ENCODE results near the gene KIAA1143.
A peak's percentile ranks its signal among the peaks of the same experiment; 100 is the strongest.

KIAA1143 gene

DNA sequence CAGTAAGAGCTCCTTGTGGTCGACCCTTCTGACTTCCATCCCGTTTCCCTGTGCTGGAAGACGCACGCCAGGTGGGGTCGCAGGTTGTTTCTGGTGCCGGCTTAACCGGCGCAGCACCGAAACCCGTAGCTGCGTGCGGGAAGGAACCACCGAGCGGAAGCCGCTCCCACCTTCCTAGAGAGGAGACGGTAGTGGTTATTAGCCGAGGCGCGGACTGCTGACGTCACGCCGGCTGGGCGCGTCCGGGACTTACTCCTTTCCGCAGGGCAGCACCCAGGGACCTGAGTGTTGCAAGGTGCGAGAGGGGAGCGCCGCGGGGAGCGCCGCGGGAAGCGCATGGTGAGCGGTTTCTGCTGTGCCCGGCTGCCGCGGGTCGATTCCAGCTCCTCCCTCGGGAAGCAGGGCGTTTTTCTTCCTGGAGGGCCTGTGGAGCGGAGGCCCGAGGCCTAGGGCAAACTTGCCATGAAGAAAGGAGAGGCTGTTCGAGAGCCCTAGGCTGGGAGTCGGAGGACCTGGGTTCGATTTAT, 32.0 kb downstream of the KIAA1143 start, which contains the start of gene ZNF501 (continued):
- TF ChIP-seq, protein P1, sequence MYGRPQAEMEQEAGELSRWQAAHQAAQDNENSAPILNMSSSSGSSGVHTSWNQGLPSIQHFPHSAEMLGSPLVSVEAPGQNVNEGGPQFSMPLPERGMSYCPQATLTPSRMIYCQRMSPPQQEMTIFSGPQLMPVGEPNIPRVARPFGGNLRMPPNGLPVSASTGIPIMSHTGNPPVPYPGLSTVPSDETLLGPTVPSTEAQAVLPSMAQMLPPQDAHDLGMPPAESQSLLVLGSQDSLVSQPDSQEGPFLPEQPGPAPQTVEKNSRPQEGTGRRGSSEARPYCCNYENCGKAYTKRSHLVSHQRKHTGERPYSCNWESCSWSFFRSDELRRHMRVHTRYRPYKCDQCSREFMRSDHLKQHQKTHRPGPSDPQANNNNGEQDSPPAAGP (tag by site-specific recombination; IDR thresholded peaks at IDR 0.05) = 0 out of 2 replicates have a peak, but pooled peaks have one; percentile 65
- TF ChIP-seq ZNF670 (tag by site-specific recombination; IDR thresholded peaks at IDR 0.05; ENCODE audit: low read depth) (no peak), ZBTB8A (tag by site-specific recombination; IDR thresholded peaks at IDR 0.05) (peak; percentile 53), ZBTB20 (tag by site-specific recombination; IDR thresholded peaks at IDR 0.05) (peak; percentile 97), ZNF24 (tag by site-specific recombination; IDR thresholded peaks at IDR 0.05) (peak; percentile 50; the same call in 1 of the 2 replicates), ZNF324 (tag by site-specific recombination; IDR thresholded peaks at IDR 0.05) (peak; percentile 88), ZNF2 (tag by site-specific recombination; IDR thresholded peaks at IDR 0.05) (peak; percentile 32; the same call in 1 of the 2 replicates), SETDB1 (IDR thresholded peaks at IDR 0.05; ENCODE audit: insufficient read length, low read length) (peak; percentile 58), ZNF580 (tag by site-specific recombination; IDR thresholded peaks at IDR 0.05) (peak; percentile 65; the same call in 1 of the 2 replicates), GLIS1 (tag by site-specific recombination; IDR thresholded peaks at IDR 0.05) (0 out of 2 replicates have a peak, but pooled peaks have one; percentile 24), ZNF518A (tag by site-specific recombination; conservative IDR thresholded peaks at IDR 0.05; ENCODE audit: low read depth) (peak; percentile 97), ZNF423 (tag by site-specific recombination; IDR thresholded peaks at IDR 0.05) (peak; percentile 89), ZNF629 (tag by site-specific recombination; IDR thresholded peaks at IDR 0.05) (peak; percentile 93), ZFP37 (tag by site-specific recombination; IDR thresholded peaks at IDR 0.05) (peak; percentile 30; the same call in 1 of the 2 replicates), WT1 (tag by site-specific recombination; IDR thresholded peaks at IDR 0.05) (0 out of 2 replicates have a peak, but pooled peaks have one; percentile 15), ZBTB48 (tag by site-specific recombination; IDR thresholded peaks at IDR 0.05) (peak; percentile 78; the same call in 1 of the 2 replicates), ATF2 (tag by site-specific recombination; IDR thresholded peaks at IDR 0.05; ENCODE audit: low read depth) (peak; percentile 72), YY1 (tag by site-specific recombination; IDR thresholded peaks at IDR 0.05) (0 out of 2 replicates have a peak, but pooled peaks have one; percentile 35), ZNF677 (tag by site-specific recombination; IDR thresholded peaks at IDR 0.05) (no peak), ZNF645 (tag by site-specific recombination; IDR thresholded peaks at IDR 0.05) (no peak), ZNF514 (tag by site-specific recombination; IDR thresholded peaks at IDR 0.05) (no peak), ZNF341 (tag by site-specific recombination; IDR thresholded peaks at IDR 0.05; ENCODE audit: low read depth) (peak; percentile 80), ZNF510 (tag by site-specific recombination; IDR thresholded peaks at IDR 0.05; ENCODE audit: insufficient replicate concordance) (peak; percentile 4), EGR2 (tag by site-specific recombination; IDR thresholded peaks at IDR 0.05; ENCODE audit: low read depth) (no peak), SP3 (tag by site-specific recombination; IDR thresholded peaks at IDR 0.05) (peak; percentile 66)
- TF ChIP-seq, protein P2, sequence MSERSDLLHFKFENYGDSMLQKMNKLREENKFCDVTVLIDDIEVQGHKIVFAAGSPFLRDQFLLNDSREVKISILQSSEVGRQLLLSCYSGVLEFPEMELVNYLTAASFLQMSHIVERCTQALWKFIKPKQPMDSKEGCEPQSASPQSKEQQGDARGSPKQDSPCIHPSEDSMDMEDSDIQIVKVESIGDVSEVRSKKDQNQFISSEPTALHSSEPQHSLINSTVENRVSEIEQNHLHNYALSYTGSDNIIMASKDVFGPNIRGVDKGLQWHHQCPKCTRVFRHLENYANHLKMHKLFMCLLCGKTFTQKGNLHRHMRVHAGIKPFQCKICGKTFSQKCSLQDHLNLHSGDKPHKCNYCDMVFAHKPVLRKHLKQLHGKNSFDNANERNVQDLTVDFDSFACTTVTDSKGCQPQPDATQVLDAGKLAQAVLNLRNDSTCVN (tag by site-specific recombination; optimal IDR thresholded peaks at IDR 0.05) = peak; percentile 71
- TF ChIP-seq, protein P3, sequence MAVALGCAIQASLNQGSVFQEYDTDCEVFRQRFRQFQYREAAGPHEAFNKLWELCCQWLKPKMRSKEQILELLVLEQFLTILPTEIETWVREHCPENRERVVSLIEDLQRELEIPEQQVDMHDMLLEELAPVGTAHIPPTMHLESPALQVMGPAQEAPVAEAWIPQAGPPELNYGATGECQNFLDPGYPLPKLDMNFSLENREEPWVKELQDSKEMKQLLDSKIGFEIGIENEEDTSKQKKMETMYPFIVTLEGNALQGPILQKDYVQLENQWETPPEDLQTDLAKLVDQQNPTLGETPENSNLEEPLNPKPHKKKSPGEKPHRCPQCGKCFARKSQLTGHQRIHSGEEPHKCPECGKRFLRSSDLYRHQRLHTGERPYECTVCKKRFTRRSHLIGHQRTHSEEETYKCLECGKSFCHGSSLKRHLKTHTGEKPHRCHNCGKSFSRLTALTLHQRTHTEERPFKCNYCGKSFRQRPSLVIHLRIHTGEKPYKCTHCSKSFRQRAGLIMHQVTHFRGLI (tag by site-specific recombination; IDR thresholded peaks at IDR 0.05) = peak; percentile 93

Measured in HEK293 (cell line).